Parathyroid adenoma (tissue), 2 donors: ENCODE data around the gene SLC6A12.

Experiments
- H2AFZ ChIP-seq: fragments of 300-600 bp; sonication (generic); one replicate; pipeline ENCODE4 v1.7.0; 2017; ENCODE audit warnings: antibody characterized with exemption, mild to moderate bottlenecking
- H3K27ac ChIP-seq: fragments of 300-600 bp; sonication (generic); one replicate; pipeline ENCODE4 v1.7.0; 2017
- H3K27me3 ChIP-seq: fragments of 300-600 bp; sonication (generic); one replicate; pipeline ENCODE4 v1.7.0; 2017; ENCODE audit warnings: low read length; ENCODE audit not compliant: control insufficient read depth, insufficient read depth
- H3K36me3 ChIP-seq: fragments of 300-600 bp; sonication (generic); one replicate; pipeline ENCODE4 v1.7.0; 2017; ENCODE audit warnings: low read length; ENCODE audit not compliant: control insufficient read depth, insufficient read depth
- H3K4me1 ChIP-seq: fragments of 300-600 bp; sonication (generic); one replicate; pipeline ENCODE4 v1.7.0; 2017; ENCODE audit warnings: control low read depth
- H3K4me2 ChIP-seq: fragments of 300-600 bp; sonication (generic); one replicate; pipeline ENCODE4 v1.7.0; 2017; ENCODE audit warnings: low read length
- H3K4me3 ChIP-seq: fragments of 300-600 bp; sonication (generic); one replicate; pipeline ENCODE4 v1.7.0; 2017; ENCODE audit warnings: low read depth, low read length
- H3K79me2 ChIP-seq: fragments of 300-600 bp; sonication (generic); one replicate; pipeline ENCODE4 v1.7.0; 2017; ENCODE audit warnings: control low read depth
- H3K9ac ChIP-seq: fragments of 300-600 bp; sonication (generic); one replicate; pipeline ENCODE4 v1.7.0; 2017; ENCODE audit warnings: mild to moderate bottlenecking
- H3K9me3 ChIP-seq: fragments of 300-600 bp; sonication (generic); one replicate; pipeline ENCODE4 v1.7.0; 2017; ENCODE audit warnings: low read length; ENCODE audit not compliant: control insufficient read depth
- TF ChIP-seq, protein P1 (sequence below): fragments of 300-600 bp; sonication (generic); IDR thresholded peaks from one replicate; pipeline ENCODE4 v1.7.0; 2017; ENCODE audit warnings: antibody characterized with exemption, mild to moderate bottlenecking
- donor health status: primary hyperparathyroidism.

SLC6A12 gene

DNA sequence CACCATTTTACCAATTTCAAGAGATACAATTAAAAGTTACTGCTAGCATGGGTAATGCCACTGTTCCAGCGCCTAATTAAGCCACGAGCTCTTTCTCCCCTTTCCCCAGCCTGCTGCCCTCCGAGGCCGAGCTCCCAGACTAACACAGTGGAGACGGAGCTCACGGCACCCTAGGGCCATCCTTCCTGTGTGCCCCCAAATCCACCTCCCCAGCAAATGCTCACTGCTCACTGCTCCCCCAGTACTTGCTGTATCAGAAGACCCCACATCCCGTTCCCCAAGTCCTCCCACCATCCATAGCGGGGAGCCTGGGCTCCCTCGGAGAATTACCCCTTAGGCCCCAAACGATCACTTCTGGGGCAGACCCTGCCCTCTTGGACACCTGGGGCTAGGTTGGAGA, 42.7 kb downstream of the SLC6A12 start:
- Histone ChIP-seq H3K4me1 (peaks cover 38% of the 10 kb centered on the region), H3K4me3 (no peak overlapping the region), H3K9me3 (no peaks in the 10 kb centered on the region), H3K36me3 (no peaks in the 10 kb centered on the region), H3K9ac (no peak overlapping the region), H3K27me3 (no peaks in the 10 kb centered on the region), H3K79me2 (no peaks in the 10 kb centered on the region), H3K4me2 (no peak overlapping the region), H2AFZ (no peak overlapping the region), H3K27ac (no peak overlapping the region)
- TF ChIP-seq, protein P1, sequence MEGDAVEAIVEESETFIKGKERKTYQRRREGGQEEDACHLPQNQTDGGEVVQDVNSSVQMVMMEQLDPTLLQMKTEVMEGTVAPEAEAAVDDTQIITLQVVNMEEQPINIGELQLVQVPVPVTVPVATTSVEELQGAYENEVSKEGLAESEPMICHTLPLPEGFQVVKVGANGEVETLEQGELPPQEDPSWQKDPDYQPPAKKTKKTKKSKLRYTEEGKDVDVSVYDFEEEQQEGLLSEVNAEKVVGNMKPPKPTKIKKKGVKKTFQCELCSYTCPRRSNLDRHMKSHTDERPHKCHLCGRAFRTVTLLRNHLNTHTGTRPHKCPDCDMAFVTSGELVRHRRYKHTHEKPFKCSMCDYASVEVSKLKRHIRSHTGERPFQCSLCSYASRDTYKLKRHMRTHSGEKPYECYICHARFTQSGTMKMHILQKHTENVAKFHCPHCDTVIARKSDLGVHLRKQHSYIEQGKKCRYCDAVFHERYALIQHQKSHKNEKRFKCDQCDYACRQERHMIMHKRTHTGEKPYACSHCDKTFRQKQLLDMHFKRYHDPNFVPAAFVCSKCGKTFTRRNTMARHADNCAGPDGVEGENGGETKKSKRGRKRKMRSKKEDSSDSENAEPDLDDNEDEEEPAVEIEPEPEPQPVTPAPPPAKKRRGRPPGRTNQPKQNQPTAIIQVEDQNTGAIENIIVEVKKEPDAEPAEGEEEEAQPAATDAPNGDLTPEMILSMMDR: no peak

DNA sequence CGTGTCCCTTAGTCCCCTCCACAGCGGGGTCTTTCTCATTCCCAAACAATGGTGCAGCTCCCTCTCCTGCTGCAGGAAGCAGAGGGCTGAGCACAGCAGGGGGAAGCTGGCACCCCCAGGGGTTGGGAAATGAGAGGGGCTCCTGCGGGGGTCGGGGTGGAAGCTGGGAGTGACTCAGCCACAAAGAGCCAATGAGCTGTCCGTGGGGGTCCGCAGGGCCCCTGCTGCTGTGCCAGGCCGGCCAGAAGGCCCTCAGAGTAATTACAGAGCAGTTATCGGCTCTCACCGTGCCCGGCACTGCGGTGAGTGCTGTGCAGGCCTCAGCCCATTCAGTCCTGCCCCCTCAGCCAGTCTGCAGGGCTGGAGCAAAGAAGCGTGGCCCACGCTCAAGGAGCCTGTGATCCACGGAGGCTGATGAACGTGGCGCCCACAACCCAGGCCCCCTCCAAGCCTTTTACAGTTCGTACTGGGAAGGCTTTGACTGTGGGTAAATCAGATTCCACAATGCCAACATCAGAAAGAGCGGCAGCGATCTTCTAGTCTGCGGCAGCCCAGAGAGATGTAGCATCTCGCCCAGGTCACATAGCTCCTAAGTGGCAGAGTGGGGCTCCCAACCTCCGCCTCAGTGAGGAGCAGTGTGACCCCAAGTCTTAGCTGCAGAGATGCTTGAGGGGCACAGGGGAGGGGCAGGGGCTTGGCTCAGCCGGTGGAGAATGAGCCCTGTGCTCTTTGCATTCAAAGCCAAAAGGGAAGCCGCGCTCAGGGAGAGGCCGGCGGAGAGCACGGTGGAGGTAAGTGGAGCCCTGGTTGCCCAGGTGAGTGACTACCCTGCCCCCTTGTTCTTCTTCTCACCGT, 43.4 kb downstream of the SLC6A12 start:
- no peaks in the 10 kb centered on the region for H3K9me3 ChIP-seq
- H3K27ac ChIP-seq: no peak overlapping the region

DNA sequence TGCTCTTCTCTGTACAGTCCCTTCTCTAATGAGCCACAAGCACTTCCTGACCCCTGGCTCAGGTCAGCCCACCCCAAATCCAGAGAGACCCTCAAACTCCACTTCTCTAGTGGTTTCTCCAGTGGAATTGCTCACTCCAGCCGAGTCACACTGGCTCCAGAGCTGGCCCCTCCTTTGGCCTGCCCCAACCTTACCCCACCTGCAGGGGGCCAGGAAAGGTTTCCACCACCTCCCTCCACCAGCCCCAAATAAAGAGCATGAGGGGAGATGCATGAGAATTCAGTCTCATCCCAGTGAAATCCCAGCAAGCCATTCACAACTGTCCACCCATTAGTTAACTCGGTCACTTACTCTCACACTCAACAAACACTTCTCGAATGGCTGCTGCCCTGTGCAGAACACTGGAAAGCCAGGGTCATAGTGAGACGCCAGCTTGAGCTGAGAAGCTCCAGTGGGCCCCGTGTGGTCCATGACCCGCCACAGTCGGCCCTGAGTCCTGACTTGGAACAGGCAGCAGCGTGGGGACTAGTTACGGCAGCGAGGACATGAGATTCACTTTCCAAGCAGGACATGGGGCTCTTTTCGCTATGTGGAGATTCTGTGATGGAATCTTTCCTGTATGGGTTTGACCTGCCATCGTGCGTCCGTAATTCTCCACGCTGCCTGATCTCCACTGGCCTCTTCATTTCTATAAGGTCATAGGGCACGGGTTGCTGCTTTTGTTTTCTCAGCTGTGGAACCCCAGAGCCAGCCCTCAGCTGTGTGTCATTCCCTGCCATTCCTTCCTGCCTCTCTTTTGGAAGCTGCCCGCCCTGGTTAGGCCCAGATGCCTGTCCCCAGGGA, 44.2 kb downstream of the SLC6A12 start:
- no peaks in the 10 kb centered on the region for H3K79me2 ChIP-seq
- no peaks in the 10 kb centered on the region for H3K36me3 ChIP-seq
- H3K4me3 ChIP-seq: no peak overlapping the region
- H3K9me3 ChIP-seq: no peaks in the 10 kb centered on the region
- TF ChIP-seq, protein P1: no peak
- H3K4me1 ChIP-seq: peaks cover 27% of the 10 kb centered on the region
- H2AFZ ChIP-seq: no peak overlapping the region
- H3K27me3 ChIP-seq: no peaks in the 10 kb centered on the region
- H3K9ac ChIP-seq: no peak overlapping the region
- H3K4me2 ChIP-seq: no peak overlapping the region
- no peak overlapping the region for H3K27ac ChIP-seq

More for the DNA sequence above, 43.4 kb downstream of the SLC6A12 start:
- H3K9ac ChIP-seq: no peak overlapping the region
- no peaks in the 10 kb centered on the region for H3K27me3 ChIP-seq
- H2AFZ ChIP-seq: no peak overlapping the region
- no peak overlapping the region for H3K4me3 ChIP-seq
- no peak overlapping the region for H3K4me2 ChIP-seq
- H3K79me2 ChIP-seq: no peaks in the 10 kb centered on the region
- H3K36me3 ChIP-seq: no peaks in the 10 kb centered on the region
- TF ChIP-seq, protein P1: no peak
- peaks cover 31% of the 10 kb centered on the region for H3K4me1 ChIP-seq

DNA sequence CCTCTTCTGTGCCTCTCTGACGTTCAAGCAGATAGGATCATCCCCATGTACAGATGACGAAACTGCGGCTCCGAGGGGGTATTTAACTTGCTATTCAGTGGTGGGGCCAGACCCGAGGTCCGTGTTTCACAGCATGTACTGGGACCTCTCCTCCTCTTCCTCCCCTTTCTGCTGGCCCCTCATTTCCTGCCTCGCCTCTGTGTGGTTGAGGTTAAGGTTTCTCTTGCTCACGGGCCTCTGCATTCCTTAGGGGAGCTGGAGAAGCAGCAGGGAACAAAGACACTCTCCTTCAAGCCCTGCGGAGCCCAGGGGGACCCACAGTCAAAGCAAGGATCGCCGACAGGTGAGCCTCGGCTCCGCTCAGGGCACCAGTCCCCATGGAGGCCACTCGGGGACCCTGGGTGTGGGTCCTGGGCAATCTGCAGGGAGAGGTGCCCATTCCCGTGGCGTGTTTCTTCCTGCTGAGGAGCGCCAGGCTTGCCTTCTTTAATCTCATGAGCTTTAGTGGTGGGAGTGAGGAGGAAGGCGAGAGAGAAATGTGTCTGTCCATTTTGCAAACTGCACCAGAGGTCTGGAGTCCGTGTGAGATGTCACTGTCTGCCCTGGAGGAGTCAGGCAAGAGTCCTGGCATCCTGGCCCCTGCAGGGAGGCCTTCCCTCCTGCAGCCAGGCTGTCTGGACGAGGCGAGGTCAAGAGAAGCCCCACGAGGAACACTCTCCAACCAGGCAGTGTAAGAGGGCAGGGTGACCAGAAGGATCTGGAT, 45.0 kb downstream of the SLC6A12 start:
- Histone ChIP-seq H3K9me3 (no peaks in the 10 kb centered on the region), H3K4me3 (no peak overlapping the region), H3K27me3 (no peaks in the 10 kb centered on the region), H2AFZ (no peak overlapping the region), H3K4me1 (peaks cover 25% of the 10 kb centered on the region), H3K36me3 (no peaks in the 10 kb centered on the region), H3K9ac (no peak overlapping the region), H3K4me2 (no peak overlapping the region), H3K79me2 (no peaks in the 10 kb centered on the region), H3K27ac (no peak overlapping the region)
- TF ChIP-seq, protein P1: no peak
